MM.1S (cell line): ENCODE measurements around the gene PKDCC.

Source experiments
- DNase-seq: peaks from one replicate; pipeline ENCODE4 v3.0.0-alpha.2; 2015
- H2AFZ ChIP-seq: fragments of 300-600 bp; sonication (generic); 2 replicates; pipeline ENCODE4 v1.6.0; 2016; ENCODE audit warnings: antibody characterized with exemption, low read length
- H3F3A ChIP-seq: fragments of 300-600 bp; sonication (generic); 2 replicates; pipeline ENCODE4 v1.6.1; 2016; ENCODE audit warnings: mild to moderate bottlenecking, antibody characterized with exemption, low read length, moderate library complexity, mixed read lengths; ENCODE audit not compliant: insufficient read depth
- H3K27ac ChIP-seq: fragments of 300-600 bp; sonication (generic); 2 replicates; pipeline ENCODE4 v1.5.1; 2016; ENCODE audit warnings: mild to moderate bottlenecking, low read length
- H3K27me3 ChIP-seq: fragments of 300-600 bp; sonication (generic); replicated peaks from 2 replicates; pipeline ENCODE4 v1.6.0; 2016; ENCODE audit warnings: low read length; ENCODE audit not compliant: insufficient read depth
- H3K36me3 ChIP-seq: fragments of 300-600 bp; sonication (generic); replicated peaks from 2 replicates; pipeline ENCODE4 v1.6.1; 2016; ENCODE audit warnings: mild to moderate bottlenecking, low read length, mixed read lengths; ENCODE audit not compliant: insufficient read depth
- H3K4me1 ChIP-seq: fragments of 300-600 bp; sonication (generic); 2 replicates; pipeline ENCODE4 v1.6.1; 2016; ENCODE audit warnings: low read length, mixed read lengths
- H3K4me2 ChIP-seq: fragments of 300-600 bp; sonication (generic); 2 replicates; pipeline ENCODE4 v1.6.0; 2016; ENCODE audit warnings: low read depth, low read length
- H3K4me3 ChIP-seq: fragments of 300-600 bp; sonication (generic); 2 replicates; pipeline ENCODE4 v1.5.1; 2016; ENCODE audit warnings: low read length, mixed read lengths
- H3K79me2 ChIP-seq: fragments of 300-600 bp; sonication (generic); 2 replicates; pipeline ENCODE4 v1.6.1; 2016; ENCODE audit warnings: mixed run types, low read length, mixed read lengths
- H3K9ac ChIP-seq: fragments of 300-600 bp; sonication (generic); 2 replicates; pipeline ENCODE4 v1.6.1; 2016; ENCODE audit warnings: low read length, mixed read lengths
- H3K9me2 ChIP-seq: fragments of 300-600 bp; sonication (generic); replicated peaks from 2 replicates; pipeline ENCODE4 v1.6.1; 2016; ENCODE audit warnings: mild to moderate bottlenecking, low read length, mixed read lengths; ENCODE audit not compliant: insufficient read depth
- H3K9me3 ChIP-seq: fragments of 300-600 bp; sonication (generic); replicated peaks from 2 replicates; pipeline ENCODE4 v1.6.1; 2016; ENCODE audit warnings: mild to moderate bottlenecking, low read length, mixed read lengths; ENCODE audit not compliant: insufficient read depth
- H4K20me1 ChIP-seq: fragments of 300-600 bp; sonication (generic); 2 replicates; pipeline ENCODE4 v1.6.1; 2016; ENCODE audit warnings: mild to moderate bottlenecking, low read length, moderate library complexity, mixed read lengths; ENCODE audit not compliant: insufficient read depth
- CTCF ChIP-seq: fragments of 300-600 bp; sonication (generic); IDR thresholded peaks from 2 replicates; pipeline ENCODE4 v1.5.1; 2016; ENCODE audit warnings: antibody characterized with exemption, low read length, mixed read lengths
- EZH2 ChIP-seq: fragments of 300-600 bp; sonication (generic); optimal IDR thresholded peaks from 2 replicates; pipeline ENCODE3; 2017; ENCODE audit warnings: low read depth, mild to moderate bottlenecking, antibody characterized with exemption, low read length, mixed read lengths
- EZH2phosphoT487 ChIP-seq: fragments of 300-600 bp; sonication (generic); IDR thresholded peaks from 2 replicates; pipeline ENCODE4 v1.6.1; 2018; ENCODE audit warnings: antibody characterized with exemption, low read length

PKDCC gene

GRCh38 chr2:41999592-42000281 is 48.1 kb upstream of the PKDCC start:
- no peaks in the 10 kb centered on the region for H3K9me2 ChIP-seq
- no peaks in the 10 kb centered on the region for H3K27me3 ChIP-seq
- H3K4me3 ChIP-seq: no peak overlapping the region
- H3K4me2 ChIP-seq: no peak overlapping the region
- H3K36me3 ChIP-seq: no peaks in the 10 kb centered on the region
- H3K79me2 ChIP-seq: no peaks in the 10 kb centered on the region
- TF ChIP-seq EZH2: no peak
- no peak for TF ChIP-seq EZH2phosphoT487
- no peak for TF ChIP-seq CTCF
- no peaks in the 10 kb centered on the region for H3F3A ChIP-seq
- no peaks in the 10 kb centered on the region for H4K20me1 ChIP-seq
- H3K9ac ChIP-seq: no peak overlapping the region
- no peak for DNase-seq
- H2AFZ ChIP-seq: no peak overlapping the region
- no peaks in the 10 kb centered on the region for H3K9me3 ChIP-seq
- no peak overlapping the region for H3K27ac ChIP-seq
- H3K4me1 ChIP-seq: no peaks in the 10 kb centered on the region

- H3K4me1 ChIP-seq: no peaks in the 10 kb centered on the region
- no peak overlapping the region for H3K4me3 ChIP-seq
- no peaks in the 10 kb centered on the region for H3K9me3 ChIP-seq
- no peaks in the 10 kb centered on the region for H3K36me3 ChIP-seq
- no peak overlapping the region for H2AFZ ChIP-seq
- no peaks in the 10 kb centered on the region for H4K20me1 ChIP-seq
- no peaks in the 10 kb centered on the region for H3F3A ChIP-seq
- no peak for DNase-seq
- no peaks in the 10 kb centered on the region for H3K9me2 ChIP-seq
- H3K4me2 ChIP-seq: no peak overlapping the region
- TF ChIP-seq EZH2 (no peak), EZH2phosphoT487 (no peak), CTCF (no peak)
- no peaks in the 10 kb centered on the region for H3K27me3 ChIP-seq
- H3K79me2 ChIP-seq: no peaks in the 10 kb centered on the region
- no peak overlapping the region for H3K9ac ChIP-seq
- H3K27ac ChIP-seq: no peak overlapping the region
Observed at GRCh38 chr2:42001711-42002201, 46.1 kb upstream of the PKDCC start.

GRCh38 chr2:42007551-42007950 is 40.3 kb upstream of the PKDCC start:
- no peak overlapping the region for H3K4me2 ChIP-seq
- no peak overlapping the region for H3K4me3 ChIP-seq
- no peaks in the 10 kb centered on the region for H4K20me1 ChIP-seq
- DNase-seq: no peak
- H3K79me2 ChIP-seq: no peaks in the 10 kb centered on the region
- H3K36me3 ChIP-seq: no peaks in the 10 kb centered on the region
- no peaks in the 10 kb centered on the region for H3K9me3 ChIP-seq
- H3K4me1 ChIP-seq: peaks cover 12% of the 10 kb centered on the region
- H3K27me3 ChIP-seq: peaks cover 10% of the 10 kb centered on the region; the same call in 1 of the 2 replicates
- H2AFZ ChIP-seq: no peak overlapping the region
- H3K27ac ChIP-seq: no peak overlapping the region
- TF ChIP-seq EZH2phosphoT487: no peak
- TF ChIP-seq CTCF: no peak
- TF ChIP-seq EZH2: no peak
- no peak overlapping the region for H3K9ac ChIP-seq
- no peaks in the 10 kb centered on the region for H3F3A ChIP-seq
- no peaks in the 10 kb centered on the region for H3K9me2 ChIP-seq
